ENCODE data around the gene CPM.

CPM gene

DNA sequence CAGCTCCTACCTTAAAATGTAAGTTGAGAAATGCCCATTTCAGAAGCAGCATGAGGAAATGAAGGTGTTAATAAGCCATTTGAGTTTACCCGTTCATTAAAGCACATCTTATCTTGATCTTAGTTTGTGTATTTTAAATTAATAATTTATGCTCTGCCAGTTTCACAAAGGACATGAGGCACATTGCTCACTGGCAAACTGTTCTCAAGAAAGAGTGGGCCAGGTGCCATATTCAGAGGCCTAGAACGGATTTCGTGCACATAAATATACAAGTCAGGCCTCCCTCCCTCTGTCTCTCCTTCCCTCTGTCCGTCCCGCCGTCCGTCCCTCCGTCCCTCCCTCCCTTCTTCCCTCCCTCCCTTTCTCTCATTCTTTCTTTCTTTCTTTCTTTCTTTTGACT lies 29.5 kb downstream of the CPM start:
- DNase-seq: no peak

DNA sequence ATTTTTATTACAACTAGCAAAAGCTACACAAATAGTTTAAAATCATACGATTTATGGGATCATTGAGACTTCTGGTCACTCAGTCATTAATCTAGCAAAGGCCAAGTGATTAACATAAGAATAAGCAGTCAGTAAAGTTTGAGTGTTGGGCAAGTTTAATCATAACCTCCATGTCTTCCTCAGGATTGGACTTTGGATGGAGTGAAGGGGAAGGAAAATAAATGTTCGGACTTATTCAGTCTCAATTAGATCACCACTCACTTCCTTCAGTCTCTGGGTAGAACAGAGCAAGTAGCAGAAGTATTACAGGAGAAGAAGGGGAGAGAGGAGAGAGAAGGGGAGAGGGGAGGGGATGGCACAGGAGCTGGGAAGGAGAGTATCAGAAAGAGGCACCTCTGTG lies 31.4 kb downstream of the CPM start:
- no peak for DNase-seq

DNA sequence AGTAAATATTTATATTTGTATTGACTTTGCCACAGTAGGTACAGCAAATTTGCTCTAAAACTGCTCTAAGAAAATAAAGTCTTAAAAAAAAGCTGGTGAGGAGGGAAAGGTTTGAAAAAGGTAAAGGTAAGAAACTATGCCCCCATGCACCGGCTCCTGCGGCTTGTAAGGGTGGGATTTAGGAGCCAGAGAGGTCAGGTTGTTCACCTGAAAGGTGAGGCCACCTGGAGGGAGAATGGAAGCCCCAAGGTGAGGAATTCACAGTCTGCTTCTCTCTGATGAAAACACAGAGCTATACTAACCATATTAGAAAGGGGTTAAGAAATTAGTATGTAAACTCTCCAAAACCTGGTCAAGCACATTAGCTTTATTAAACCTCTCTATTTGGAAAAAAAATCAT lies 31.8 kb downstream of the CPM start:
- no peak for DNase-seq

DNA sequence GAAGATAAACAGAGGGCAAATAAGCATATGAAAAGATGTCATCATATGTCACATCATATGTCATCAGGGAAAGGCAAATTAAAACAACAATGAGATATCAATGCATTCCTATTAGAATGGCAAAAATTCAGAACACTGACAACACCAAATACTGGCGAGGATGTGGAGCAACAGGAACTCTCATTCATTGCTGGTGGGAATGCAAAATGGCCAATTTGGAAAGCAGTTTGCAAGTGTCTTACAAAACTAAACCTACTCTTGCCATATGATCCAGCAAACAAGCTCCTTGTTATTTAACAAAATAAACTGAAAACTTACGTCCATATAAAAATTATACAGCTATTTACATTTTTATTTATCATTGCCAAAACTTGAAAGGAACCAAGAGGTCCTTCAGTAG lies 32.7 kb downstream of the CPM start:
- DNase-seq: no peak

DNA sequence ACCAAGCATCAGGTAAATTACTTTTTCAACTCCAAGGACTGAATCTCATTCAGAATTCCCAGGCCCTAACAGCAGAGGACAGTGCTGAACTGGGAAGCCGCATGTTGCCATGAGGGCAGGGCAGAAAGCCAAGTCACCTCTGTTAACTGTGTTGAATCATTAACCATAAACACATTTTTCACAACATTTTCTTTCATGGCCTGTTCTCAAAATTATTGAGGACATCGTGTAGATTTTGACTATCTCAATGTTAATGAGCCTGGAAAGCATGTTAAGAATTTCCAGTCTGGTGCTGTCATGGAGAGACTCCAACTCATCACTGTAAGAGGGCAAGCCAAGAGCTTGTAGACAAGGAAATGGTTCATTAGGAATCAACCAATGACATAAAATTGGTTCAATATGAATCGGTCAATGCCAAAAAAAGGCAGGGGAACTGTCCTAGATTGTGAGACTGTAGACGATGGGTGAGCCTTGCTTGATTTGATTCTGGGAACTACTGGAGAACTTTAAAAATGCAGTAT lies 33.7 kb downstream of the CPM start:
- DNase-seq: peak; percentile 93

DNA sequence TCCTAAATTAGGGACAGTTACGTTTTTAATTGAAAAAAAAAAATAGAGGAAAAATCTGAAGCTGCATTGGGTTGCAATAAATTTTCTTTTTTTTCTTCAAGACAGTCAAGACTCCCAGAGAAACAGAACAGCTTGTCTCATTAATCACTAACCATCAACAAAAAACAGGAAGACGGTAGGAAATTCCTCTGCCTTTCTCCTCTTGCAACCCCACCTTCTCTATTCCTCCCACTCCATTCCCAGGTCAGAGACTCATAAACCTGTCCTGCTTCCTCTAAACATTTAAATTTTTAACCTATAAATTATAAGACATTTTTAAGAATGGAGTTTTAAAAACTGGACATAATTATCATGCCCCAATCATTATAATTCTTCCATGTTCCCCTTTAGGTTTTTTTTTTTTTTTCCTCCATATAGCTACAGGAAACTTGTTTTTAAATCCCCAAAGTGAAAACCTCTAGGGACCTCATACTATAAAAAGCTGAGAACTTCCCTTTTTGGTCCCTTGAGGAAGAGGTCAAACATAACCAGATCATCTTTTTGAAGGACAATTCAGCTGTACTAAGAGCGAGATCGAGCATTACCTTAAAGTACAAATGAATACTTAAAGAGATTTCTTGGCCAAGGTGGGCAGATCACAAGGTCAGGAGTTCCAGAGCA lies 36.0 kb downstream of the CPM start:
- DNase-seq: no peak

DNA sequence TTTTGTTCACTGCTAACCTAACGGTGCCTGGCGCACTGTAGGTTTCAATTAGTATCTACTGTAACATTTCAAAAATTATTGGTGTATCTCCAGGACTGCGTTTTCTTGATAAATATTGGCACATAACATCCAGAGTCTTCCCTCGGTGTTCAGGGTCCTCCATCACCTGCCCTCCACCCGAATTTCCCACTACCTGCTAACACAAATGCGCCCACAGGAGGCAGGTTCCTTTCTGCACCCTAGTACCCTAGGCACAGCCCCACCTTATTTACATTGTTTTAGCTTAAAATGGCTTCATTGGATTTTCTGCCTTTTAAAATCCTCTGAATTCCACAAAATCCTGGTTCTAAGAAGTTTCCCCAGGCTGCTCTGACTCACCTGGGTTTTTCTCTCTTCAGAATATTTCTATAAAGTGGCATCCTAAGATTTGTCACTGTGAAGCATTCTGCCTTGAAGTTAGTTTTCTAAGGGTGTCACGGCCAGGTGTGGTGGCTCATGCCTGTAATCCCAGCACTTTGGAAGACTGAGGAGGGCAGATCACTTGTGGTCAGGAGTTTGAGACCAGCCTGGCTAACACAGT lies 38.6 kb downstream of the CPM start:
- no peak for DNase-seq

DNA sequence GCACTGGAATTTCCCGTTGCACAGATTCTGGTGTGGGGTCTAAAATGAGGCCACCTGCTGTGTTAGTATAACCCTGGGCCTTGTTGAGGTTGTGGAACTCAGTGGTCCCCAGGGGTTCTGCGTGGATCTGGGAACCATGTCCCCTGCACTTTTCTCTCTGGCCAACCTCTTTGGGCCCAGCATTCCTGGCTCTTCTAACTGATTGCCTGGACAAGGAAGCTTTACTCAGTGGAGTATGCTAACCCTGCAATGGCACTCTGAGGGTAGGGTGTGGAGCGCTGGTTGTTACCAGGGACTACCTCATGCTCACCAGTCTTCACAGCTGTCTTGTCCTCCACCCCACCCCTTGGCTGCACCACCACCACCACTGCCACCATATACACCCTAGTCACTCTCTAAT lies 39.2 kb downstream of the CPM start:
- no peak for DNase-seq

DNA sequence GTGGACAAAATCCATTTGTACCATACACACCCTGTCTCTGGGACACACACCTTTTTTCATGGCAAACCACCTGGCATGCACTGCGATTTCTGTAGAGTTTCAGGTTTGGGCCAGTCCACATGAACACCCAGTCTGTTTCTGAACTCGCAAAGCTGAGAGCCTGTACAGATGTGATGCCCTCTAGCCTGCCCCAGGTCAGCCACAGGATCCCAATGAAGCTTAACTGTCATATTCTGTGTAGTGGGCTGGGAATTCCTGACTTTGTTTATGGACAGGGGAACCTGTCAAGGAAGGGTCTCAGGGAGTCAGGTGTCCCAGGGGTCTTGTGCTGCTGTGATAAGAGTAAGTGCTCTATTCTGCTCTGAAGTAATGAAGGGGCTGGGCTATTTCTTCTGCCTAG lies 39.8 kb downstream of the CPM start:
- DNase-seq: no peak

DNA sequence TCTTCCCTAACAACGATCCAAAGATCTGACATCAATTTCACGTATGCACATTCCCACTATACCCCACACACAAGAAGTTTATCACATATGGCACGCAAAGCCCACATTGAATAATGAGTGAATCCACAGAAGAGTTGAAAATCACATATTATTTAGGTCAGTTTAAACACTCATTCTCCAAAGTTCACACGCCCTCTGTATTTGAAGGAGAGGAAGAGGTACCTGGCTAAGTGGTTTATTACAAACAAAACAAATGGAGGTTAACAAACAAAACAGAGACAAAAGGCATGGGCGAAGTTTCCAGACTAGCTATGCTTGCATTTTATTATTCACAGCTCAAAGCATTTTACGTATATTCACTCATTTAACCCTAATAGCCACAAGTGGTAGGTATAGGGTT lies 41.8 kb downstream of the CPM start:
- no peak for DNase-seq

DNA sequence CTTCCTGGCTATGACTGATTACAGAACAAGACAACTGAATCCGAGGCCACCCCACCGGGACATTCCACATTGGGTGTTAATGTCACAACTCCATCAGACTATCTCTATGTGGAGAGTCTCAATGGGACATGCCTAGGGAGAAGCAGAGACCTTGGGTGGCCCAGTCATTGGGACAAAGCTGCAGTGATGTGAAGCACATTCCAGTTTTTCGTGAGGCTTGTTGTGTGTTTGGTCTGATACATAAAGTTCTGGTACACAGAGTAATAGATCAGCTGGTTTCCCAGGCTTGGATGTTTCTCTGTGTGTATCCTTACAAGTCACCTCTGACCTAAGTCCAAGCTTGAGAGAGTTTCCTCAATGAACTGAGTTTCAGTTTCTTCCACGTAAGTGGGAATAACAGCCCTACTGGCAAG lies 42.3 kb downstream of the CPM start:
- no peak for DNase-seq

DNA sequence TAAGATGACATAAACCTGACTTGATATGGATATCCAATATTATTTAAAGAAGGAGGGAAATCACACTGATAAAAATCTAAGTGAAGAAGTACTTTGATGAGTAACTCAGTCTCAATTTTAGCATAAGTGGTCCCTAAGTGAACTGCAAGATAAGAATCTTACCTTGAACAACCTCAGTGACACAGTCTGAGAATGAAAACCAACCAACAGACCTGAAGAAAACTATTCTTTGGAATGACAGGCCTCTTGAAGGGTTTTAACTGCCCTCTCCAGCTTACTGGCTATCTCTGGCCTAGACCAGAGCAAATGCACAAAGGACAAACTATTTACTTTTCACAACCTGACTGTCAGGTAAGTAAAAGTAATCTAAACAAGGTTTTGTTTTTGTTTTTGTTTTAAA lies 44.7 kb downstream of the CPM start:
- no peak for DNase-seq

DNA sequence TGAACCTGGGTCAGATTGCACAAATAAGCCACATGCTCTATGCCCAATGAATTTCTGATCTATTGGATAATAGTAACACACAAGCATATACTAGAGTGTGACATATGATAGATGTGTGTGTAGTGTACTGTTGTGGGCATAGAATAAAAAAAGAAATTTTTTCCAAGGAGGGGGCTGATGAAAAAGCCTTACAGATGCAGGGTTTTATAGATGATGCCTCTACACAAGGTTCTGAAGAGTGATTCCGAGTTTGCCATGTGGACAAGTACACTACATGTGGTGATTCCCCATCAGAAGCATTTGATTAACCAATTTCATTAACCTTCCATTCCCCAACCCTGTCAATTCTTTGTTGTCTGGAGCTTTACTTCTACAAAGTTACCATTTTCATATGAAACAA lies 45.3 kb downstream of the CPM start:
- no peak for DNase-seq

DNA sequence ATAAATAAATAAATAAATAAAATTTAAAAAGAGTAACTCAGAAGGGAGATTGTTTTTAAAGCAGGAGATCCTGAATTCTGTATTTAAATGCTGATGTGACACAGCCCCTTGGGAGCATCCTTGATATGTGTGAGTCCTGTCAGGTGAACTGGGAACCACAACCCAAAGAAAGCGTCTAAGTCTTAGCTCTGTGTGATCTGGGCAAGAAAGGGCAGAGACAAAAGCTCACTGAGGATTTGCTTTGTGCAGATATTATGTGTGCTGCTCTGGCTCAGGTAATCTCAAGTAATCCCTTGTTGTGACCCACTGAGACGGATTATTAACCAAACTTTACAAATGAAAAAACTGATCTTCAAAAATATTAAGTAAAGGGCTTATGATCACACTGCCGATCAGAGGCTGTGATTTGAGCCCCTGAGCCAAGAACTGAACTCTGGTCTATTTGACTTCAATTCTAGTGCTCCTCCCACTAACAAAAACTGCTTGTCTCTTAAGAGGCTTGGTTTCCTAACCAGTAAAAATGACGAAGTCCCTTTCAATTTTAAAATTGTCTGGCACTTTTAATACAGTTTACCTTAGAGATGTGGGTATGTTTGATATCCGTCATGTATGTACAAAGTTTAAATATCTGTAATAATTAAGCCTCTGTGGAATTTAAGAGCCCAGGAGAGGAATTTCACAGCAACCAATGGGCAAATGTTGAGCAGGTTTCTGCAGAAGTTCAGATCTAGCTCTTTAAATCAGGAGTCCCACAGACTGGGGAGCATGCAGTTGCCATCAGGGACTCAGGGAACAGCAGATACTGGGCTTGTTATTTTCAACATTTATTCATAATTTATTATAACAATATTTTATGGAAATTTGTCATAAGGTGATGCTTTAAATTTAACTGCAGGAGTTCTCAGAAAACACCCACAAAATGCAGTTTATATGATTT lies 46.1 kb downstream of the CPM start:
- DNase-seq: no peak

DNA sequence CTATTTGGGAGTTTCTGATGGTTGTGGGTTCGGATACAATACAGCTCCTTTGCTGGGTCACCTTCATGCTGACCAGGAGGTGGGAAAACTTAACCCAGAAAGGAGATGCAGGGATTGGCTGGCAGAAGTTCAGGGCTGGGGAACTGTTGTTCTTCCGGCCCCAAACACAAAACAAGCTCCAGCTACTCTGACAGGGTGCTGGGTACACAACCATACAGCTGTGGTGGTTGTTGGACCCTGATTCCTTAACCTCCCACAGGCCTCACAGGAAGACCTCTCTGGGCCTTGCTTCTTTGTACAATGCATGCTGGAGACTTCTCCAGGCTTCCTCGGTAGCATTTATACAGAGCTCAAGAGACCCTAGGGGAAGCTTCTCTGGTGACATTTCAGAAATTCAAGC lies 47.6 kb downstream of the CPM start:
- no peak for DNase-seq

DNA sequence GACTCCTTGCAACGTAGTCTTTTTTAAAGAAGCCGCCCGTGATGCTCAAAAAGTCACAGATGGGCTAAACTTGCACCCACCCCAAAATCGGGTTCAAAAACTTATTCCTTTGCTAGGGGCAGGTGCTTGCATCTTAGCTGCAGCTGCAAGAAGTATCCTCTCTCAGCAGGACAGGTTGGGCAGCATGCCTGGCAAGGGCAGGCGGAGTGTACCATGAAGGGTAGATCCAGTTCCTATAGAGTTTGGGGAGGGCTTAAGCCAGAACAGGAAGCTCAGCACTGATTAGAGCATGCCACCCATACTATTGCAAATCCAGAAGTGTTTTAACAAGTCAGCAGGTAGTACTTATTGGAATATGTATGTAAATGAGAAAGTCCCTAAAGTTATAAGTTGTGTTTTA lies 48.7 kb downstream of the CPM start:
- DNase-seq: no peak

DNA sequence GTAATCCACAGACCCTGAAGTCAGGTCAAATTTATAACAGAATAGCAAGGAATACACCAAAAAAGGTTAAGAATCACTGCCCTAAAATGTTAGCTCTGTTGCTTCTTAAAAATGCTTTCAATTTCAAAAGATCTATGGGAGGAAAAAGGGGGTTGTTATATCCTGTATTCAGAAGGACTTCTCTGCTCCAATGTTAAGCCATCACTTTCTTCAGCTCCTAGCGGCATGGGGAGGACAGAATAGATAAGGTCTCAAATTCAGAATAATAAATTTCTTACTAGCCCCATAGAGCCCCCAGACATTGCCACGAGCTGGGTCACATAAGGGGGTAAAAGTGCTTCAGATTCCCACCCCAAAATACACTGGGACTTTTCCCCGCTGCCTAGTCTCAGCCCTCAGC lies 49.8 kb downstream of the CPM start:
- DNase-seq: no peak

DNA sequence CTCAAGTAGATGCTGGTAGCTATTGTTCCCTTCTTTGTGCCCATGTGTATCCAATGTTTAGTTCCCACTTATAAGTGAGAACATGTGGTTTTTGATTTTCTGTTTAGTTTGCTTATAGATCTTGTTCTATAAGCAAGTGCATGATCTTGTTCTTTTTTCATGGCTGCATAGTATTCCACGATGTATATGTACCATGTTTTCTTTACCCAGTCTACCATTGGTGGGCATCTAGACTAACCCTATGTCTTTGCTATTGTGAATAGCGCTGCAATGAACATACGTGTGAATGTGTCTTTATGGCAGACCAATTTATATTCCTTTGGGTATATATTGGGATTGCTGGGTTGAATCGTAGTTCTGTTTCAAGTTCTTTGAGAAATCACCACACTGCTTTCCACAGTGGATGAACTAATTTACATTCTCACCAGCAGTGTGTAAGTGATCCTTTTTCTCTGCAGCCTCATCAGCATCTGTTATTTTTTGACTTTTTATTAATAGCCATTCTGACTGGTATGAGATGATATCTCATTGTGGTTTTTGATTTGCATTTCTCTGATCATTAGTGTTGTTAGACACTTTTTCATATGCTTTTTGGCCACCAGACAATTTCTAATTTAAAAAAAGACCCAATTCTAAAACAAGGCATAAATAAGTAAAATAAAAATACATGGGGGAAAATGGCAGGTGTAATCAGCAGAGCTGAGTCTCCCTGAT lies 50.6 kb downstream of the CPM start:
- DNase-seq: no peak

DNA sequence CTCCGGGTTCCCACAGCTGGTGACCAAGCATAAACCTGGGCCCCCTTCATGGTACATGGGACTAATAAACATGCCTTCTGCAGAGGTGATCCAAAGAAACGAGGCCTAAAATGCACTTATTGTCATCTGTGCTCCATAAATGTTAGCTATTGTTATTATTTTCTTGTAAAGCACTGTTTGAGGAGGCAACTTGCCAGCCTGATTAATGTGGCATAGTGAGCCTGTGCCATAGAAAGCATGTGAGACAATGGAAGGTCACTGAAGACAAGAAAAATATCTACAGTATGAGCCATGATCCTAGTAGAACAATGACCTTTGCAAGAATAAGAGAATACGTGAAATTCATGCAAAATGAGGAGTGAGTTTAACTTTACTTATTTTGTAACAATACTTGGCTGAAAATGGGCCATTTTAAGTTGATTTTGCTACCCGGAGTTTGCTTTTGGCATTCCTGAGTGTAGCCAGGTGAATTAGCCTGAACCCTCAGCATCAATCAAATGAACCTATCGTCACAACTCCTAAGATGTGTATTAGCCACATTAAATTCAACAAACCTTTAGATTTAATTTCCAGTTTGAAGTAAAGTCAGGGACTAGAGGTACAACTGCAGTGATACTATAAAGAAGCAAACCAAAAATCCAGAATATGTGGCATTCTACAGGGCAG lies 52.2 kb downstream of the CPM start:
- DNase-seq: no peak

DNA sequence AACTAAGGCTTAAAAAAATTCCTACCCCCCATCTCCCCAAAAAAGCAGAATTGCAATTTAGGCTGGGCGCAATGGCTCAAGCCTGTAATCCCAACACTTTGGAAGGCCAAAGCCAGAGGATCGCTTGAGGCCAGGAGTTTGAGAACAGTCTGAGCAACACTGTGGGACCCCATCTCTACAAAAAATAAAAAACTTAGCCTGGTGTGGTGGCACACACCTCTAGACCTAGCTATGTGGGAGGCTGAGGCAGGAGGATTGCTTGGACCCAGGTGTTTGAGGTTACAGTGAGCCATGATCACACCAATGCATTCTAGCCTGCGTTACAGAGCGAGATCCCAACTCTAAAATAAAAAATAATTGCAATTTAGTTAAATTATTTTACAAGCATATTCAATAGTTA lies 54.1 kb downstream of the CPM start:
- DNase-seq: no peak

DNA sequence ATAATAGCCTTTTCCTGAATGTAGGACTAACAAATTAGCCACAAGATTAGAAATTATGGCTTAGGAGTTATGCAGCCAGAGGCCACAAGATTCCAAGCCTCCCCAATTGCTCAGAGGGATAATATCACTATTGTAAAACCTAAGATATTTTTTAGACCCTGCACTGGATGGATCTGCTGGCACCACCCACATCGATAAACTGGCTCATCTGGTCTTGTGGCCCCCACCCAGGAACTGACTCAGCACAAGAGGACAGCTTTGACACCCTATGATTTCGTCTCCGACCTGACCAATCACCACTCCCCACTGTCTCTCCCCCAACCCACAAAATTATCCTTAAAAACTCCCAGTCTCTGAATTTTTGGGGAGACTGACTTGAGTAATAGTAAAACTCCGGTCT lies 54.7 kb downstream of the CPM start:
- no peak for DNase-seq

DNA sequence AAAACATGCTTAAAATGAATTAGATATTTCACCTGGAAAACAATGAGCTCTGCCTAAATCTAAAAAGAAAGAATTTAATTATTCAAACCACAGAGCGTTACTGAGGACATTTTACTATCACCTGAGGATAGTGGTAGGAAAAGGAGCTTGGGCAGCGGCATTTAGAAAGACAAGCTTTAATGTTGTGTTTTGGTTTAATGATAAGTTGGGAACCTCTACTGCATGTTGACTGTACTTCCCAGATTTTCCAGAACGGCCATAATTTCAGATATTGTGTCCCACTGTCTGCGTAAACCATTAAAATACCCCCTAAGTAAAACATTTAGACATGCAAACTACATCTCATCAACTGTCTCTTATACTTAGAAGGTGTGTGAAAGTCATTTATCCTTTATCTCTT lies 55.4 kb downstream of the CPM start:
- DNase-seq: no peak

DNA sequence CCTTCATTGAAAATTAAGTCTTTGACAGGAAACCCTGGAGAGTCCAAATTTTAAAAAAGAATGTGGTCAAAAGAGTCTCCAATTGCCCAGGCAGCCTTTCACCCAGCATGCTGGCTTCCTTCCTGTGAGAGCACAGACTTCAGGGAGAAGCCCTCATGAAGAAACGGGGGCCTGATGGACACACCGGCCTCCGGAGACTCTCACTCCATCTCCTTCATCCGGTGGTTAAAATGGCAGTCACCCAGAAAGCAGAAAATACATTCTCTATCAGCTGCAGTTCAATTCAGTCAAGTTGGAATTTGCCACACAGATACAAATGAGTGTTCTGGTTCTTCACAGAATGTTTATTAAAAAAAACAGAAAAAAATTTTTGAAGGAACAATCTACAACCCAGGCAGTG lies 56.5 kb downstream of the CPM start:
- no peak for DNase-seq
